H1 (cell line): Measurements from ENCODE around the gene HNF4A. TPM values are rescaled to one million over a fixed set of nuclear protein-coding genes. Genes with fewer than 3 reads are reported as not detected.

Experiments used
- CTCF ChIA-PET: fragments of 300-600 bp; sonication (Branson Sonifier 250); formaldehyde crosslinking; loops from one replicate; lab custom pipeline; 2021; ENCODE audit not compliant: partially characterized antibody; lab: Charles Lee
- POLR2A ChIA-PET: fragments of 300-600 bp; sonication (Branson Sonifier 250); formaldehyde crosslinking; loops from one replicate; lab custom pipeline; 2021; ENCODE audit warnings: inconsistent platforms; ENCODE audit not compliant: partially characterized antibody; lab: Charles Lee
- DNase-seq, 2 experiments: peaks; one replicate each; pipeline versions ENCODE4 v3.0.0 to v3.0.0-alpha.2; 2010 to 2022; ENCODE audit warnings: low spot score in 2 of 2, low read depth in 1 of 2, mixed read lengths in 1 of 2
- FAIRE-seq: peaks from 2 replicates; lab custom pipeline; 2011; peaks lifted over from hg19 to GRCh38; lab: Jason Lieb, UNC
- H2AFZ ChIP-seq: 2 replicates; pipeline ENCODE4 v1.8.1; 2012; ENCODE audit warnings: low read length, inconsistent platforms
- H2AK5ac ChIP-seq: 2 replicates; pipeline ENCODE4 v1.6.1; 2013; ENCODE audit warnings: low read depth, low read length
- H2BK120ac ChIP-seq: replicated peaks from 2 replicates; pipeline ENCODE3; 2013; ENCODE audit warnings: low read depth, low read length, inconsistent platforms
- H2BK12ac ChIP-seq: 2 replicates; pipeline ENCODE4 v1.6.1; 2013; ENCODE audit warnings: low read depth, low read length
- H2BK15ac ChIP-seq: 2 replicates; pipeline ENCODE4 v1.6.1; 2013; ENCODE audit warnings: low read length
- H2BK20ac ChIP-seq: 2 replicates; pipeline ENCODE4 v1.6.1; 2013; ENCODE audit warnings: low read length
- H2BK5ac ChIP-seq: 2 replicates; pipeline ENCODE4 v1.6.1; 2013; ENCODE audit warnings: low read depth, low read length
- H3K14ac ChIP-seq: 2 replicates; pipeline ENCODE4 v1.6.1; 2013; ENCODE audit warnings: inconsistent platforms; ENCODE audit not compliant: insufficient read length
- H3K18ac ChIP-seq: 2 replicates; pipeline ENCODE4 v1.6.1; 2013; ENCODE audit warnings: low read length; ENCODE audit errors: extremely low read depth
- H3K23ac ChIP-seq: 2 replicates; pipeline ENCODE4 v1.6.1; 2013; ENCODE audit warnings: inconsistent platforms; ENCODE audit not compliant: insufficient read length
- H3K23me2 ChIP-seq: 2 replicates; pipeline ENCODE4 v1.6.1; 2013; ENCODE audit warnings: low read depth, low read length
- H3K27ac ChIP-seq: 2 replicates; pipeline ENCODE4 v1.6.1; 2011; ENCODE audit warnings: low read depth, low read length, inconsistent platforms
- H3K27me3 ChIP-seq, 4 experiments: replicated peaks in 1 of 4; 1 replicate in 1 of 4; 2 replicates in 3 of 4; pipeline versions ENCODE4 v1.6.1 to v1.8.1; 2011 to 2013; ENCODE audit warnings: low read length in 3 of 4, mild to moderate bottlenecking in 3 of 4, inconsistent platforms in 2 of 4, mixed read lengths in 2 of 4, moderate library complexity in 1 of 4; ENCODE audit not compliant: control insufficient read depth in 3 of 4, insufficient read depth in 3 of 4; ENCODE audit errors: extremely low read depth in 1 of 4
- H3K36me3 ChIP-seq, 4 experiments: 2 replicates each; pipeline versions ENCODE4 v1.6.1 to v1.8.1; 2011 to 2013; ENCODE audit warnings: mild to moderate bottlenecking in 4 of 4, low read length in 3 of 4, moderate library complexity in 2 of 4, control low read depth in 1 of 4, inconsistent platforms in 1 of 4; ENCODE audit not compliant: insufficient read depth in 4 of 4, control insufficient read depth in 2 of 4
- H3K4ac ChIP-seq: replicated peaks from 2 replicates; pipeline ENCODE3; 2013; ENCODE audit warnings: low read length, low read depth, mixed read lengths, inconsistent platforms; ENCODE audit not compliant: insufficient read length
- H3K4me1 ChIP-seq, 4 experiments: replicated peaks in 1 of 4; 1 replicate in 1 of 4; 2 replicates in 3 of 4; pipeline versions ENCODE4 v1.6.1 to v1.8.1; 2011 to 2013; ENCODE audit warnings: low read length in 3 of 4, inconsistent platforms in 2 of 4, mixed read lengths in 1 of 4; ENCODE audit not compliant: insufficient read depth in 4 of 4, control insufficient read depth in 3 of 4
- H3K4me2 ChIP-seq, 2 experiments: 2 replicates each; pipeline versions ENCODE4 v1.6.1 to v1.8.1; 2011 to 2013; ENCODE audit warnings: low read depth in 2 of 2, low read length in 2 of 2, control low read depth in 1 of 2, inconsistent platforms in 1 of 2, mild to moderate bottlenecking in 1 of 2; ENCODE audit not compliant: insufficient read depth in 1 of 2
- H3K4me3 ChIP-seq, 4 experiments: fragments of 200-600, 300-600 bp in 1 of 4; sonication (generic), shearing (Covaris generic), sonication (Bioruptor Twin) in 1 of 4; 2 replicates each; pipeline versions ENCODE4 v1.5.1 to v1.8.1; 2011 to 2016; ENCODE audit warnings: low read length in 4 of 4, low read depth in 3 of 4, control low read depth in 2 of 4, inconsistent platforms in 2 of 4, mild to moderate bottlenecking in 2 of 4, mixed read lengths in 1 of 4, moderate library complexity in 1 of 4; ENCODE audit not compliant: insufficient read depth in 2 of 4; ENCODE audit errors: extremely low read depth in 1 of 4
- H3K56ac ChIP-seq: replicated peaks from 2 replicates; pipeline ENCODE3; 2013; ENCODE audit warnings: low read depth, mild to moderate bottlenecking, mixed read lengths, low read length, inconsistent platforms; ENCODE audit not compliant: insufficient read length
- H3K79me1 ChIP-seq: 2 replicates; pipeline ENCODE4 v1.6.1; 2013; ENCODE audit warnings: low read depth, low read length, control low read depth
- H3K79me2 ChIP-seq, 2 experiments: 2 replicates each; pipeline versions ENCODE4 v1.6.1 to v1.8.1; 2012 to 2013; ENCODE audit warnings: low read length in 2 of 2, mild to moderate bottlenecking in 2 of 2, inconsistent platforms in 1 of 2; ENCODE audit not compliant: insufficient read depth in 2 of 2, control insufficient read depth in 1 of 2
- H3K9ac ChIP-seq, 4 experiments: replicated peaks in 1 of 4; 1 replicate in 1 of 4; 2 replicates in 3 of 4; pipeline versions ENCODE4 v1.6.1 to v1.8.1; 2011 to 2013; ENCODE audit warnings: low read depth in 3 of 4, low read length in 3 of 4, control low read depth in 2 of 4, mild to moderate bottlenecking in 2 of 4, moderate library complexity in 2 of 4, inconsistent platforms in 1 of 4; ENCODE audit errors: extremely low read depth in 1 of 4
- H3K9me3 ChIP-seq, 2 experiments: 2 replicates each; pipeline versions ENCODE4 v1.6.1 to v1.8.1; 2012 to 2013; ENCODE audit warnings: mild to moderate bottlenecking in 2 of 2, moderate library complexity in 2 of 2, control low read depth in 1 of 2, inconsistent platforms in 1 of 2, low read depth in 1 of 2, low read length in 1 of 2, mixed read lengths in 1 of 2; ENCODE audit not compliant: insufficient read depth in 2 of 2
- H4K20me1 ChIP-seq, 2 experiments: replicated peaks in 1 of 2; 2 replicates each; pipeline versions ENCODE3 to v1.8.1; 2011 to 2013; ENCODE audit warnings: inconsistent platforms in 2 of 2, low read length in 2 of 2, mild to moderate bottlenecking in 1 of 2; ENCODE audit not compliant: insufficient read depth in 2 of 2, control insufficient read depth in 1 of 2
- H4K5ac ChIP-seq: 2 replicates; pipeline ENCODE4 v1.6.1; 2013; ENCODE audit warnings: low read length, low read depth, mixed read lengths, inconsistent platforms; ENCODE audit not compliant: insufficient read length
- H4K8ac ChIP-seq: 2 replicates; pipeline ENCODE4 v1.8.0; 2013; ENCODE audit warnings: mild to moderate bottlenecking, moderate library complexity, low read length, inconsistent platforms; ENCODE audit not compliant: insufficient read depth; ENCODE audit errors: extremely low read depth
- H4K91ac ChIP-seq: replicated peaks from 2 replicates; pipeline ENCODE3; 2013; ENCODE audit warnings: low read length, mixed read lengths, inconsistent platforms; ENCODE audit not compliant: insufficient read length
- ATF2 ChIP-seq: IDR thresholded peaks from 2 replicates; pipeline ENCODE4 v1.6.1; 2012; ENCODE audit warnings: low read length, inconsistent platforms
- ATF3 ChIP-seq: IDR thresholded peaks from 2 replicates; pipeline ENCODE4 v1.6.1; 2011; ENCODE audit warnings: low read depth, mild to moderate bottlenecking, low read length; ENCODE audit not compliant: insufficient read depth
- BRCA1 ChIP-seq: IDR thresholded peaks from 2 replicates; pipeline ENCODE4 v1.6.1; 2012; ENCODE audit warnings: low read depth, low read length, improper control_type of control experiment
- CHD2 ChIP-seq: IDR thresholded peaks from 2 replicates; pipeline ENCODE4 v1.6.1; 2012; ENCODE audit warnings: low read length, improper control_type of control experiment
- CREB1 ChIP-seq: IDR thresholded peaks from 2 replicates; pipeline ENCODE4 v1.6.1; 2012; ENCODE audit warnings: inconsistent platforms
- E2F6 ChIP-seq: IDR thresholded peaks from 2 replicates; pipeline ENCODE4 v1.6.1; 2012; ENCODE audit warnings: inconsistent platforms
- JUND ChIP-seq: IDR thresholded peaks from 2 replicates; pipeline ENCODE4 v1.6.1; 2011; ENCODE audit warnings: mild to moderate bottlenecking, improper control_type of control experiment, low read length
- MAFK ChIP-seq: IDR thresholded peaks from 2 replicates; pipeline ENCODE4 v1.6.1; 2012; ENCODE audit warnings: low read depth, mild to moderate bottlenecking, improper control_type of control experiment, low read length
- SAP30 ChIP-seq: fragments of 300-600 bp; sonication (generic); IDR thresholded peaks from 2 replicates; pipeline ENCODE4 v1.7.1; 2012; ENCODE audit warnings: low read length, moderate library complexity, mild to moderate bottlenecking, inconsistent platforms; ENCODE audit not compliant: insufficient read depth, insufficient replicate concordance
- SP4 ChIP-seq: IDR thresholded peaks from 2 replicates; pipeline ENCODE4 v1.6.1; 2012; ENCODE audit warnings: low read length, inconsistent platforms
- WGBS, 2 experiments: shearing (Covaris generic) in 1 of 2; methylation state at CpG; one replicate each; pipeline versions ENCODE4 v1.1.6 to v1.1.7; 2013 to 2015; ENCODE audit warnings: low lambda C conversion rate in 2 of 2, mixed read lengths in 2 of 2, inconsistent platforms in 1 of 2, low coverage in 1 of 2, missing lambda C conversion rate in 1 of 2; ENCODE audit not compliant: insufficient replicate concordance in 2 of 2, insufficient coverage in 1 of 2, insufficient read length in 1 of 2; ENCODE audit errors: extremely low coverage in 1 of 2, missing lambda C conversion rate in 1 of 2; 5-methylcytosine and 5-hydroxymethylcytosine counted together
- polyA plus RNA-seq, 7 experiments: library from polyadenylated mRNA; depleted of rRNA in 3 of 7; stranded (reverse) in 5 of 7; unstranded in 2 of 7; fragments of >200 nt in 5 of 7; fragments of 200-250 nt in 2 of 7; gene quantifications; 1 replicate in 5 of 7; 2 replicates in 1 of 7; 4 replicates in 1 of 7; pipeline versions ENCODE4 v1.2.1 to v1.2.3, GENCODE V29; 2011 to 2013; ENCODE audit warnings: missing spikeins in 2 of 7, mixed read lengths in 2 of 7
- total RNA-seq: library from RNA; stranded (reverse); fragmentation: NEBNext Ultra II Directional; extraction: Animal tissue kit (Norgen Biotek cat#: 25700); gene quantifications from 2 replicates; pipeline ENCODE4 v1.2.1, GENCODE V29; 2021

Gene HNF4A
- total and polyA plus RNA-seq, 2 of the 8 experiments (the other 6 are each of a cell fraction or from before 2014, with no cell fraction given), result 0.03 TPM; not detected in 1

GRCh38 chr20:44454306-44454963 lies 98.9 kb downstream of the HNF4A start:
- FAIRE-seq, result no peak
- POLR2A ChIA-PET, result no interaction called here
- no peak overlapping the region for H3K18ac ChIP-seq

More at GRCh38 chr20:44454306-44454963, 98.9 kb downstream of the HNF4A start:
- Histone ChIP-seq H2AK5ac (no peak overlapping the region), H2BK12ac (no peak overlapping the region), H3K4ac (no peak overlapping the region), H3K4me3 (no peak overlapping the region), H3K27ac (no peak overlapping the region), H2BK5ac (no peak overlapping the region), H3K14ac (no peak overlapping the region), H3K36me3 (no peaks in the 10 kb centered on the region), H2BK15ac (no peak overlapping the region), H4K5ac (no peak overlapping the region), H3K79me1 (no peaks in the 10 kb centered on the region), H4K8ac (no peak overlapping the region), H3K4me1 (no peaks in the 10 kb centered on the region), H3K4me2 (no peak overlapping the region), H3K79me2 (no peaks in the 10 kb centered on the region), H2BK120ac (no peak overlapping the region), H4K20me1 (peaks cover 0 to 2% of the 10 kb centered on the region in 2 experiments), H3K56ac (no peak overlapping the region), H4K91ac (no peak overlapping the region), H3K27me3 (no peaks in the 10 kb centered on the region), H3K9ac (no peak overlapping the region), H2AFZ (no peak overlapping the region), H3K23me2 (no peaks in the 10 kb centered on the region), H3K9me3 (no peaks in the 10 kb centered on the region), H2BK20ac (no peak overlapping the region), H3K23ac (no peak overlapping the region)
- TF ChIP-seq ATF3 (no peak), MAFK (no peak), CHD2 (no peak), BRCA1 (no peak), SAP30 (no peak), SP4 (no peak), ATF2 (no peak), E2F6 (no peak), JUND (no peak), CREB1 (no peak)
- no peak for DNase-seq
- CTCF ChIA-PET, result interaction anchor here (0.6 to 1.7 kb wide), 4 partner anchors 17 to 237 kb away, joined by 3 to 9 read pairs (median 3); no protein-coding TSS in a partner anchor
- 91% methylated on average over 7 of the region's 7 CpGs; no CpG with 5 or more reads in 1 of the 2 experiments for WGBS, 2 experiments
